Chondrocyte (in vitro differentiated cells): ENCODE measurements around the gene ADGRE2. TPM values are rescaled to one million over a fixed set of nuclear protein-coding genes. Genes with fewer than 3 reads are reported as not detected.

Experiments
- DNase-seq: peaks from one replicate; pipeline ENCODE4 v3.0.0; 2021; ENCODE audit warnings: mixed read lengths, low spot score
- H3K27ac Mint-ChIP-seq: one replicate; pipeline ENCODE4 v1.8.0; 2021; ENCODE audit warnings: mild to moderate bottlenecking, moderate library complexity, mixed read lengths; ENCODE audit not compliant: unreplicated experiment
- H3K27me3 Mint-ChIP-seq: 2 replicates; pipeline ENCODE4 v1.8.0; 2021; ENCODE audit warnings: low read depth, mixed read lengths
- H3K36me3 Mint-ChIP-seq: 2 replicates; pipeline ENCODE4 v1.8.0; 2021; ENCODE audit warnings: low read depth, mixed read lengths
- H3K4me1 Mint-ChIP-seq: 2 replicates; pipeline ENCODE4 v1.8.0; 2021; ENCODE audit warnings: low read depth, mild to moderate bottlenecking, mixed read lengths
- H3K4me3 Mint-ChIP-seq: one replicate; pipeline ENCODE4 v1.8.0; 2021; ENCODE audit warnings: mild to moderate bottlenecking, moderate library complexity, mixed read lengths; ENCODE audit not compliant: unreplicated experiment
- H3K9me3 Mint-ChIP-seq: 2 replicates; pipeline ENCODE4 v1.8.0; 2021; ENCODE audit warnings: low read depth, mixed read lengths
- total RNA-seq: library from RNA; stranded (reverse); gene quantifications from 3 replicates; pipeline ENCODE4 v1.2.1, GENCODE V29; 2021
- TF ChIP-seq, protein P1 (sequence below): fragments of 200-600 bp; sonication (generic); IDR thresholded peaks from 2 replicates; pipeline ENCODE4 v1.5.0; 2021; ENCODE audit warnings: antibody characterized with exemption, mild to moderate bottlenecking, moderate library complexity

The ADGRE2 gene
- total RNA-seq, 1 donor from 2014 or later, result 0.87 TPM

DNA sequence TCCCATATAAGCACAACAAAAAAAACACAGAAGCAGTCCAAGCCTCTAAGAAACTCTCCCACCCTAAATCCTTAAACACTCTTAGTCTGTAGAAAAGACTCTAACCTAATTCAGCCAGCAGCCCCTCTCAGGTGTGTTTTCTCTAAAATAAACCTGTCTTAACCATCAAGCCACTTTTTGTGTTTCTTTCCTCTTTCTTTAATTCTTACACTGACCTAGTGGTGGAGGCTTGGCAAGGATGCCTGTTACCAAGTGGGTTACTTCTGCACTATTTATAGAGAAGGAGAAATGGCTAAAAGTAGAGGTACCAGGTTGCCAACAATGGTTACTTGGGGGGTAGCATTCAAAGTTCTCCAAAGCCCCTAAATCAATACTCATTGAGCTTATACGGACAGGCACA, 44.8 kb downstream of the ADGRE2 start:
- Mint-ChIP-seq H3K4me3 (no peak overlapping the region), H3K27me3 (peaks cover 2% of the 10 kb centered on the region), H3K27ac (no peak overlapping the region), H3K9me3 (peaks cover 27% of the 10 kb centered on the region), H3K4me1 (no peaks in the 10 kb centered on the region), H3K36me3 (no peaks in the 10 kb centered on the region)
- no peak for DNase-seq
- TF ChIP-seq, protein P1, sequence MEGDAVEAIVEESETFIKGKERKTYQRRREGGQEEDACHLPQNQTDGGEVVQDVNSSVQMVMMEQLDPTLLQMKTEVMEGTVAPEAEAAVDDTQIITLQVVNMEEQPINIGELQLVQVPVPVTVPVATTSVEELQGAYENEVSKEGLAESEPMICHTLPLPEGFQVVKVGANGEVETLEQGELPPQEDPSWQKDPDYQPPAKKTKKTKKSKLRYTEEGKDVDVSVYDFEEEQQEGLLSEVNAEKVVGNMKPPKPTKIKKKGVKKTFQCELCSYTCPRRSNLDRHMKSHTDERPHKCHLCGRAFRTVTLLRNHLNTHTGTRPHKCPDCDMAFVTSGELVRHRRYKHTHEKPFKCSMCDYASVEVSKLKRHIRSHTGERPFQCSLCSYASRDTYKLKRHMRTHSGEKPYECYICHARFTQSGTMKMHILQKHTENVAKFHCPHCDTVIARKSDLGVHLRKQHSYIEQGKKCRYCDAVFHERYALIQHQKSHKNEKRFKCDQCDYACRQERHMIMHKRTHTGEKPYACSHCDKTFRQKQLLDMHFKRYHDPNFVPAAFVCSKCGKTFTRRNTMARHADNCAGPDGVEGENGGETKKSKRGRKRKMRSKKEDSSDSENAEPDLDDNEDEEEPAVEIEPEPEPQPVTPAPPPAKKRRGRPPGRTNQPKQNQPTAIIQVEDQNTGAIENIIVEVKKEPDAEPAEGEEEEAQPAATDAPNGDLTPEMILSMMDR, result no peak

DNA sequence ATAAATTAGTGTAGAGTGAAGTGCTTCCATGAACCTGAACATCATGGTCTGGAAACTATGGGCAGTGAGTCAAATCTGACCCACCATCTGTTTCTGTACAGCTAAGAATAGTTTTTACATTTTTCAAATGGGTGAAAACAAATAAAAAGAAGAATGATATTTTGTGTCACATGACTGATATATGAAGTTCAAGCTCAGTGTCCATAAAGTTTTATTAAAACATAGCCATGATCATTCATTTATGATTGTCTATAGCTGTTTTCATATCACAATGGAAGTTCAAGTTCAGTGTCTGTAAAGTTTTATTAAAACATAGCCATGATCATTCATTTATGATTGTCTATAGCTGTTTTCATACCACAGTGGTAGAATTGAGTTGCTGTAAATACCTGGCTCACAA, 45.9 kb downstream of the ADGRE2 start:
- Mint-ChIP-seq H3K4me1 (no peaks in the 10 kb centered on the region), H3K27ac (no peak overlapping the region), H3K4me3 (no peak overlapping the region), H3K36me3 (no peaks in the 10 kb centered on the region), H3K9me3 (peaks cover 34% of the 10 kb centered on the region), H3K27me3 (peaks cover 2% of the 10 kb centered on the region)
- DNase-seq, result no peak
- TF ChIP-seq, protein P1, result no peak

DNA sequence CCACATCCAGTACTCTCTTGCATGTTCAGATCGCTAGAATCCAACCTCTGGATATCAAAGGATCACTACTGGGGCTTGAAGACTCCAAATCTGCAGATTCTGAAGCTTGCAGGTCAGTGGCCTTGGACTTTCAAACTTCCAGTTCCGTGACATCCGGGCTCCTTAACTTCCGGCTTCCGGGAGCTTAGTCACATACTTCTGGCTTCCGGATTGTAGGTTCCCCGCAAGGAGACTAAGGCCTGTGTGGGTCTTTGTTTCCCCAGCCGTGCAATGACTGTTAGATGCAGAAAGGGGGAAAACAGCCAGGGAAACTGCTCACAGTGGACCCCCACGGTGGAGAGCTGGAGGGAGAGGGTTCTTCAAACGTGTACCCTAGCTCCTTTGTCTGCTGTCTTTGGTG, 47.2 kb downstream of the ADGRE2 start:
- no peak for DNase-seq
- Mint-ChIP-seq H3K36me3 (peaks cover 5% of the 10 kb centered on the region), H3K9me3 (peaks cover 43% of the 10 kb centered on the region), H3K27me3 (peaks cover 2% of the 10 kb centered on the region), H3K4me3 (no peak overlapping the region), H3K27ac (no peak overlapping the region), H3K4me1 (no peaks in the 10 kb centered on the region)
- TF ChIP-seq, protein P1, result no peak

DNA sequence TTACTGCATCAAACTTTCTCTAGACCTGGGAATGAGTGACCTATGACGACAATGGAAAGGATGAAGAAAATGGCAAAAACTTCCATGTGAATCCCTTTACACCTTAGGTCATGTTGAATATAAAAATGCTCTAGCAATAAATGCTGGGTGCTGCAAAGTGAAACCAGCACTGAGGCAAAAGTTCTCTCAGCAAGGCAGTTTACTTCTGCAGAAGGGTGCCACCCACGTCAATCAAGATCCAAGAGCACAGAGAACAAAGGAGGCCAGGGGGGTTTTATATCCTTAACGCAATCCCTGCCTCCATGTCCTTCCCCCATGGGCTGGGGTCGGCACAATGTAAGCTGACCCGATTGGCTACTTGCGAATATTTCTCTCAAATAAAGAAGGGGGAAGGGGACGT, 49.8 kb downstream of the ADGRE2 start:
- TF ChIP-seq, protein P1, result no peak
- H3K36me3 Mint-ChIP-seq, result peaks cover 16% of the 10 kb centered on the region
- H3K27ac Mint-ChIP-seq, result no peak overlapping the region
- H3K4me3 Mint-ChIP-seq, result no peak overlapping the region
- H3K27me3 Mint-ChIP-seq, result no peaks in the 10 kb centered on the region
- no peak for DNase-seq
- peaks cover 56% of the 10 kb centered on the region for H3K9me3 Mint-ChIP-seq
- no peaks in the 10 kb centered on the region for H3K4me1 Mint-ChIP-seq

DNA sequence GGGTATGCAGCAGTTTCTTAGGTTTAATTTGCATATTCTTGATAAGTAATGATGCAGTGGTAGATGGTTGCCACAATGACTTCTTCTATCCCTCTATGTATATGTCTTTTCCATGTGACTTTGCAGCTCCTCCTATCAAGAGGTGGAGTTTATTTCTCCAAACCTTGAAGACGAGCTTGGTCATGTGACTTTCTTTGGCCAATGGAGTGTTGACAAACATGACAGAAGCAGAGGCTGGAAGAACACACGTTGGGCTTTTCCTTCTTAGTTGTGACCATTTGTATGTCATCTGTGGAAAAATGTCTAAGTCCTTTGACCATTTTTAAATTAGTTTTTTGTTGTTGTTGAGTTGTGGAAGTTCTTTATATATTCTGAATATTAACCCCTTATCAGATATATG, 56.2 kb downstream of the ADGRE2 start:
- Mint-ChIP-seq H3K27ac (no peak overlapping the region), H3K27me3 (no peaks in the 10 kb centered on the region), H3K4me1 (no peaks in the 10 kb centered on the region), H3K9me3 (peaks cover 78% of the 10 kb centered on the region), H3K36me3 (peaks cover 71% of the 10 kb centered on the region), H3K4me3 (no peak overlapping the region)
- TF ChIP-seq, protein P1, result no peak
- no peak for DNase-seq
